ENCODE results near the gene MYO9A.

Gene MYO9A

GRCh38 chr15:71841563-71841962 lies 276.4 kb downstream of the MYO9A start:
- Mint-ChIP-seq H3K36me3 (ENCODE audit: low read depth) (no peaks in the 10 kb centered on the region), H3K9me3 (no peaks in the 10 kb centered on the region), H3K27me3 (ENCODE audit: low read depth) (no peaks in the 10 kb centered on the region), H3K4me3 (no peak overlapping the region), H3K27ac (no peak overlapping the region), H3K4me1 (ENCODE audit: low read depth) (no peaks in the 10 kb centered on the region)
- no peak for DNase-seq (ENCODE audit: low spot score)

GRCh38 chr15:71830981-71831380 lies 287.0 kb downstream of the MYO9A start:
- H3K36me3 Mint-ChIP-seq (ENCODE audit: low read depth), result peaks cover 15% of the 10 kb centered on the region
- H3K4me1 Mint-ChIP-seq (ENCODE audit: low read depth), result peaks cover 7% of the 10 kb centered on the region
- H3K9me3 Mint-ChIP-seq, result no peaks in the 10 kb centered on the region
- no peaks in the 10 kb centered on the region for H3K27me3 Mint-ChIP-seq (ENCODE audit: low read depth)
- H3K4me3 Mint-ChIP-seq, result no peak overlapping the region
- DNase-seq (ENCODE audit: low spot score), result no peak
- H3K27ac Mint-ChIP-seq, result no peak overlapping the region

GRCh38 chr15:71826196-71826595 lies 291.8 kb downstream of the MYO9A start:
- H3K36me3 Mint-ChIP-seq (ENCODE audit: low read depth), result peaks cover 23% of the 10 kb centered on the region
- no peaks in the 10 kb centered on the region for H3K27me3 Mint-ChIP-seq (ENCODE audit: low read depth)
- H3K4me3 Mint-ChIP-seq, result no peak overlapping the region
- peaks cover 7% of the 10 kb centered on the region for H3K4me1 Mint-ChIP-seq (ENCODE audit: low read depth)
- DNase-seq (ENCODE audit: low spot score), result no peak
- H3K9me3 Mint-ChIP-seq, result peaks cover 19% of the 10 kb centered on the region
- H3K27ac Mint-ChIP-seq, result no peak overlapping the region

- no peak overlapping the region for H3K4me3 Mint-ChIP-seq
- no peak overlapping the region for H3K27ac Mint-ChIP-seq
- no peak for DNase-seq (ENCODE audit: low spot score)
- H3K4me1 Mint-ChIP-seq (ENCODE audit: low read depth), result peaks cover 7% of the 10 kb centered on the region
- H3K36me3 Mint-ChIP-seq (ENCODE audit: low read depth), result peaks cover 23% of the 10 kb centered on the region
- no peaks in the 10 kb centered on the region for H3K27me3 Mint-ChIP-seq (ENCODE audit: low read depth)
- H3K9me3 Mint-ChIP-seq, result peaks cover 23% of the 10 kb centered on the region
Observed at GRCh38 chr15:71825021-71825730, 292.8 kb downstream of the MYO9A start.

- Mint-ChIP-seq H3K27me3 (ENCODE audit: low read depth) (no peaks in the 10 kb centered on the region), H3K4me3 (no peak overlapping the region), H3K36me3 (ENCODE audit: low read depth) (peaks cover 20% of the 10 kb centered on the region), H3K9me3 (peaks cover 29% of the 10 kb centered on the region), H3K27ac (no peak overlapping the region), H3K4me1 (ENCODE audit: low read depth) (peaks cover 7% of the 10 kb centered on the region)
- no peak for DNase-seq (ENCODE audit: low spot score)
Observed at GRCh38 chr15:71823801-71824200, 294.1 kb downstream of the MYO9A start.

- peaks cover 2% of the 10 kb centered on the region for H3K4me1 Mint-ChIP-seq (ENCODE audit: low read depth)
- H3K9me3 Mint-ChIP-seq, result peaks cover 33% of the 10 kb centered on the region
- DNase-seq (ENCODE audit: low spot score), result no peak
- H3K27ac Mint-ChIP-seq, result no peak overlapping the region
- H3K27me3 Mint-ChIP-seq (ENCODE audit: low read depth), result no peaks in the 10 kb centered on the region
- H3K4me3 Mint-ChIP-seq, result no peak overlapping the region
- peaks cover 21% of the 10 kb centered on the region for H3K36me3 Mint-ChIP-seq (ENCODE audit: low read depth)
Observed at GRCh38 chr15:71822890-71823630, 294.9 kb downstream of the MYO9A start.

- no peak overlapping the region for H3K27ac Mint-ChIP-seq
- H3K9me3 Mint-ChIP-seq, result peaks cover 33% of the 10 kb centered on the region
- no peaks in the 10 kb centered on the region for H3K27me3 Mint-ChIP-seq (ENCODE audit: low read depth)
- no peaks in the 10 kb centered on the region for H3K4me1 Mint-ChIP-seq (ENCODE audit: low read depth)
- DNase-seq (ENCODE audit: low spot score), result no peak
- H3K4me3 Mint-ChIP-seq, result no peak overlapping the region
- H3K36me3 Mint-ChIP-seq (ENCODE audit: low read depth), result peaks cover 14% of the 10 kb centered on the region
Observed at GRCh38 chr15:71821547-71822129, 296.3 kb downstream of the MYO9A start.

GRCh38 chr15:71820127-71820526 lies 297.8 kb downstream of the MYO9A start:
- peaks cover 8% of the 10 kb centered on the region for H3K36me3 Mint-ChIP-seq (ENCODE audit: low read depth)

GRCh38 chr15:71817351-71817750 lies 300.6 kb downstream of the MYO9A start:
- no peak overlapping the region for H3K4me3 Mint-ChIP-seq

More at GRCh38 chr15:71820127-71820526, 297.8 kb downstream of the MYO9A start:
- Mint-ChIP-seq H3K27me3 (ENCODE audit: low read depth) (no peaks in the 10 kb centered on the region), H3K27ac (no peak overlapping the region), H3K4me1 (ENCODE audit: low read depth) (no peaks in the 10 kb centered on the region), H3K4me3 (no peak overlapping the region), H3K9me3 (peaks cover 33% of the 10 kb centered on the region)
- DNase-seq (ENCODE audit: low spot score), result no peak

GRCh38 chr15:71815301-71815700 lies 302.6 kb downstream of the MYO9A start:
- no peak for DNase-seq (ENCODE audit: low spot score)
- H3K27me3 Mint-ChIP-seq (ENCODE audit: low read depth), result no peaks in the 10 kb centered on the region
- H3K4me1 Mint-ChIP-seq (ENCODE audit: low read depth), result no peaks in the 10 kb centered on the region
- H3K9me3 Mint-ChIP-seq, result peaks cover 9% of the 10 kb centered on the region
- no peak overlapping the region for H3K27ac Mint-ChIP-seq
- H3K4me3 Mint-ChIP-seq, result no peak overlapping the region
- peaks cover 1% of the 10 kb centered on the region for H3K36me3 Mint-ChIP-seq (ENCODE audit: low read depth)

More at GRCh38 chr15:71817351-71817750, 300.6 kb downstream of the MYO9A start:
- no peak for DNase-seq (ENCODE audit: low spot score)
- Mint-ChIP-seq H3K36me3 (ENCODE audit: low read depth) (peaks cover 1% of the 10 kb centered on the region), H3K27me3 (ENCODE audit: low read depth) (no peaks in the 10 kb centered on the region), H3K4me1 (ENCODE audit: low read depth) (no peaks in the 10 kb centered on the region), H3K9me3 (peaks cover 22% of the 10 kb centered on the region), H3K27ac (no peak overlapping the region)

GRCh38 chr15:71813723-71814470 lies 304.1 kb downstream of the MYO9A start:
- peaks cover 4% of the 10 kb centered on the region for H3K9me3 Mint-ChIP-seq
- H3K27me3 Mint-ChIP-seq (ENCODE audit: low read depth), result no peaks in the 10 kb centered on the region
- DNase-seq (ENCODE audit: low spot score), result no peak
- H3K27ac Mint-ChIP-seq, result no peak overlapping the region
- no peak overlapping the region for H3K4me3 Mint-ChIP-seq
- H3K4me1 Mint-ChIP-seq (ENCODE audit: low read depth), result no peaks in the 10 kb centered on the region
- peaks cover 1% of the 10 kb centered on the region for H3K36me3 Mint-ChIP-seq (ENCODE audit: low read depth)

- Mint-ChIP-seq H3K27me3 (ENCODE audit: low read depth) (no peaks in the 10 kb centered on the region), H3K4me1 (ENCODE audit: low read depth) (no peaks in the 10 kb centered on the region), H3K27ac (no peak overlapping the region), H3K36me3 (ENCODE audit: low read depth) (no peaks in the 10 kb centered on the region), H3K9me3 (peaks cover under 1% of the 10 kb centered on the region), H3K4me3 (no peak overlapping the region)
- DNase-seq (ENCODE audit: low spot score), result no peak
Observed at GRCh38 chr15:71812966-71813722, 304.8 kb downstream of the MYO9A start.
